Body of pancreas (tissue), 4 donors: ENCODE measurements around the gene DNALI1. TPM values are rescaled to one million over a fixed set of nuclear protein-coding genes. Genes with fewer than 3 reads are reported as not detected.

Source experiments
- ATAC-seq: fragments of 150-250 bp; one replicate; pipeline ENCODE4 v1.9.1; 2016
- DNase-seq, 4 donors: peaks; one replicate each; pipeline ENCODE4 v3.0.0-alpha.2; 2019
- H3K27ac ChIP-seq, 4 donors: fragments of 200-600 bp; sonication (generic); 1 replicate in 3 of 4; 2 replicates in 1 of 4; pipeline versions ENCODE4 v1.5.1 to v1.6.1; 2016 to 2019; ENCODE audit warnings: mild to moderate bottlenecking in 1 of 4, mixed read lengths in 1 of 4, moderate library complexity in 1 of 4
- H3K27me3 ChIP-seq, 2 donors: fragments of 200-600 bp; sonication (generic); one replicate each; pipeline ENCODE4 v1.6.0; 2016; ENCODE audit warnings: mild to moderate bottlenecking in 1 of 2
- H3K36me3 ChIP-seq, 2 donors: fragments of 200-600 bp; sonication (generic); replicated peaks in 1 of 2; 2 replicates each; pipeline ENCODE4 v1.5.1; 2016; ENCODE audit warnings: low read depth in 2 of 2; ENCODE audit not compliant: insufficient read depth in 1 of 2
- H3K4me1 ChIP-seq: fragments of 200-600 bp; sonication (generic); one replicate; pipeline ENCODE4 v1.6.0; 2016
- H3K4me3 ChIP-seq, 2 donors: fragments of 200-600 bp; sonication (generic); 1 replicate in 1 of 2; 2 replicates in 1 of 2; pipeline ENCODE4 v1.5.1; 2016 to 2019
- H3K9me3 ChIP-seq, 3 donors: fragments of 200-600 bp; sonication (generic); 1 replicate in 2 of 3; 2 replicates in 1 of 3; pipeline ENCODE4 v1.5.1; 2016
- CTCF ChIP-seq, 7 experiments: fragments of 450-650 bp in 4 of 7; fragments of 200-600 bp in 3 of 7; sonication (generic) in 3 of 7; IDR thresholded peaks; one replicate each; pipeline ENCODE4 v1.5.1; 2016 to 2019; ENCODE audit warnings: antibody characterized with exemption in 7 of 7
- POLR2A ChIP-seq, 3 donors: fragments of 450-650 bp; IDR thresholded peaks; one replicate each; pipeline ENCODE4 v1.6.1; 2016; ENCODE audit warnings: antibody characterized with exemption in 3 of 3, mild to moderate bottlenecking in 2 of 3
- WGBS, 2 donors: methylation state at CpG; one replicate each; pipeline ENCODE4 v1.1.5; 2017; 5-methylcytosine and 5-hydroxymethylcytosine counted together
- intact Hi-C: fragments of 100-400 bp; cut with DNase I; formaldehyde crosslinking; loops from one replicate; pipeline ENCODE4 v1.15.1; 2023
- total RNA-seq, 2 donors: library from RNA; depleted of rRNA; stranded (reverse); fragments of >200 nt; gene quantifications; one replicate each; pipeline ENCODE4 v1.1.0, GENCODE V29; 2016

Gene DNALI1
- total RNA-seq, 2 donors from 2014 or later: 16.5 to 19.5 TPM

GRCh38 chr1:37606481-37607263 is 49.9 kb downstream of the DNALI1 start:
- ATAC-seq: no peak

GRCh38 chr1:37609002-37609401 is 52.3 kb downstream of the DNALI1 start:
- intact Hi-C loops: no loop called here
- ATAC-seq (no peak), DNase-seq (no peak)
- no peaks in the 10 kb centered on the region for H3K9me3 ChIP-seq
- H3K27me3 ChIP-seq: no peaks in the 10 kb centered on the region
- no peak overlapping the region for H3K4me3 ChIP-seq
- no peak overlapping the region for H3K27ac ChIP-seq
- 22 to 24% methylated on average over 2 of the region's 2 CpGs for WGBS, 2 donors
- H3K36me3 ChIP-seq: no peaks in the 10 kb centered on the region
- no peaks in the 10 kb centered on the region for H3K4me1 ChIP-seq
- TF ChIP-seq CTCF (IDR thresholded peaks at IDR 0.05) (no peak), POLR2A (IDR thresholded peaks at IDR 0.05) (no peak)

More at GRCh38 chr1:37606481-37607263, 49.9 kb downstream of the DNALI1 start:
- no peak for DNase-seq
- Histone ChIP-seq H3K4me3 (no peak overlapping the region), H3K27me3 (peaks cover 0 to 7% of the 10 kb centered on the region in 2 donors), H3K9me3 (no peaks in the 10 kb centered on the region), H3K4me1 (peaks cover 6% of the 10 kb centered on the region), H3K27ac (no peak overlapping the region), H3K36me3 (no peaks in the 10 kb centered on the region)
- TF ChIP-seq CTCF (IDR thresholded peaks at IDR 0.05): no peak
- intact Hi-C loops: no loop called here
- 71 to 73% methylated on average over 13 to 15 of the region's 15 CpGs for WGBS, 2 donors

- TF ChIP-seq CTCF (IDR thresholded peaks at IDR 0.05) (no peak), POLR2A (IDR thresholded peaks at IDR 0.05) (no peak)
- 58 to 61% methylated on average over 2 of the region's 2 CpGs for WGBS, 2 donors
- DNase-seq (no peak), ATAC-seq (no peak)
- H3K4me3 ChIP-seq: no peak overlapping the region
- H3K27ac ChIP-seq: no peak overlapping the region
- no peaks in the 10 kb centered on the region for H3K36me3 ChIP-seq
- H3K4me1 ChIP-seq: no peaks in the 10 kb centered on the region
- H3K27me3 ChIP-seq: no peaks in the 10 kb centered on the region
- no peaks in the 10 kb centered on the region for H3K9me3 ChIP-seq
- intact Hi-C loops: no loop called here
Observed at GRCh38 chr1:37609994-37610393, 53.3 kb downstream of the DNALI1 start.

- Histone ChIP-seq H3K4me1 (no peaks in the 10 kb centered on the region), H3K9me3 (no peaks in the 10 kb centered on the region), H3K27me3 (no peaks in the 10 kb centered on the region), H3K27ac (no peak overlapping the region), H3K36me3 (no peaks in the 10 kb centered on the region), H3K4me3 (no peak overlapping the region)
- WGBS, 2 donors: 38 to 48% methylated on average over 3 to 4 of the region's 4 CpGs
- DNase-seq (no peak), ATAC-seq (no peak)
- intact Hi-C loops: no loop called here
- TF ChIP-seq CTCF (IDR thresholded peaks at IDR 0.05) (no peak), POLR2A (IDR thresholded peaks at IDR 0.05) (no peak)
Observed at GRCh38 chr1:37612186-37612585, 55.4 kb downstream of the DNALI1 start.

- Histone ChIP-seq H3K27ac (no peak overlapping the region), H3K9me3 (no peaks in the 10 kb centered on the region), H3K4me3 (no peak overlapping the region), H3K4me1 (no peaks in the 10 kb centered on the region), H3K27me3 (peaks cover 0 to 4% of the 10 kb centered on the region in 2 donors), H3K36me3 (no peaks in the 10 kb centered on the region)
- ATAC-seq: no peak
- no peak for DNase-seq
- WGBS, 2 donors: 59% methylated on average over 5 of the region's 5 CpGs; no CpG with 5 or more reads in 1 of the 2 donors
- intact Hi-C loops: no loop called here
- no peak for TF ChIP-seq POLR2A (IDR thresholded peaks at IDR 0.05)
- TF ChIP-seq CTCF (IDR thresholded peaks at IDR 0.05): no peak
Observed at GRCh38 chr1:37614105-37614504, 57.4 kb downstream of the DNALI1 start.
